HepG2 (cell line): ENCODE measurements around the gene FAM120C. TPM values are rescaled to one million over a fixed set of nuclear protein-coding genes. Genes with fewer than 3 reads are reported as not detected.

Source experiments
- ATF5 ChIP-seq: sonication (generic); formaldehyde crosslinking; IDR thresholded peaks from 2 replicates; pipeline ENCODE4 v1.4.0; 2020; ENCODE audit warnings: mild to moderate bottlenecking, low read depth, missing genetic modification reagents
- CSRNP2 ChIP-seq: sonication (generic); formaldehyde crosslinking; conservative IDR thresholded peaks from 2 replicates; pipeline ENCODE4 v1.8.0; 2022; ENCODE audit warnings: low read depth, missing genetic modification reagents
- E2F1 ChIP-seq: sonication (generic); formaldehyde crosslinking; IDR thresholded peaks from 2 replicates; pipeline ENCODE4 v1.5.0; 2020; ENCODE audit warnings: missing genetic modification reagents
- GATAD1 ChIP-seq: IDR thresholded peaks from 2 replicates; pipeline ENCODE4 v1.6.1; 2016; ENCODE audit warnings: missing genetic modification reagents, missing compliant biosample characterization
- GLI4 ChIP-seq: sonication (generic); formaldehyde crosslinking; IDR thresholded peaks from 2 replicates; pipeline ENCODE4 v1.5.1; 2020; ENCODE audit warnings: missing genetic modification reagents, mild to moderate bottlenecking, moderate library complexity, borderline replicate concordance
- HNRNPK ChIP-seq: fragments of 200-400 bp; formaldehyde crosslinking; IDR thresholded peaks from 2 replicates; pipeline ENCODE4 v1.6.1; 2018; ENCODE audit warnings: low read length, low read depth, moderate library complexity, mild to moderate bottlenecking; ENCODE audit not compliant: poor library complexity, severe bottlenecking
- KAT8 ChIP-seq: IDR thresholded peaks from 2 replicates; pipeline ENCODE4 v1.6.1; 2016; ENCODE audit warnings: missing genetic modification reagents, missing compliant biosample characterization
- MTF1 ChIP-seq: sonication (generic); formaldehyde crosslinking; IDR thresholded peaks from 2 replicates; pipeline ENCODE4 v1.5.0; 2020; ENCODE audit warnings: missing genetic modification reagents
- MXD3 ChIP-seq: IDR thresholded peaks from 2 replicates; pipeline ENCODE4 v1.6.1; 2016; ENCODE audit warnings: mild to moderate bottlenecking, missing biosample characterization, missing genetic modification reagents
- NCOA5 ChIP-seq: sonication (generic); formaldehyde crosslinking; IDR thresholded peaks from 2 replicates; pipeline ENCODE4 v1.4.0; 2020; ENCODE audit warnings: missing genetic modification reagents
- POLR2A ChIP-seq, 2 experiments: IDR thresholded peaks; 2 replicates each; pipeline ENCODE4 v1.6.1; 2011; ENCODE audit warnings: low read depth in 2 of 2, low read length in 2 of 2, mild to moderate bottlenecking in 1 of 2, moderate library complexity in 1 of 2; ENCODE audit not compliant: insufficient read depth in 1 of 2
- RAD51 ChIP-seq: fragments of 450-650 bp; IDR thresholded peaks from 2 replicates; pipeline ENCODE4 v1.6.1; 2016; ENCODE audit warnings: borderline replicate concordance
- SAFB2 ChIP-seq: sonication (generic); formaldehyde crosslinking; IDR thresholded peaks from 2 replicates; pipeline ENCODE4 v1.5.1; 2020; ENCODE audit warnings: missing genetic modification reagents, low read depth, mild to moderate bottlenecking, borderline replicate concordance
- SKI ChIP-seq: fragments of 450-650 bp; IDR thresholded peaks from one replicate; pipeline ENCODE4 v1.6.1; 2018; ENCODE audit warnings: mild to moderate bottlenecking; ENCODE audit not compliant: partially characterized antibody
- SUZ12 ChIP-seq: fragments of 150-350 bp; IDR thresholded peaks from 2 replicates; pipeline ENCODE4 v1.6.1; 2014; ENCODE audit warnings: low read depth, low read length
- ZBTB46 ChIP-seq: sonication (generic); formaldehyde crosslinking; IDR thresholded peaks from 2 replicates; pipeline ENCODE4 v1.4.0; 2020; ENCODE audit warnings: mild to moderate bottlenecking, missing genetic modification reagents, borderline replicate concordance
- ZFP62 ChIP-seq: sonication (generic); formaldehyde crosslinking; IDR thresholded peaks from 2 replicates; pipeline ENCODE4 v1.4.0; 2020; ENCODE audit warnings: missing genetic modification reagents
- ZFP91 ChIP-seq: sonication (generic); formaldehyde crosslinking; IDR thresholded peaks from 2 replicates; pipeline ENCODE4 v1.9.0; 2022; ENCODE audit warnings: missing genetic modification reagents, mild to moderate bottlenecking, borderline replicate concordance
- ZMYM2 ChIP-seq: sonication (generic); formaldehyde crosslinking; IDR thresholded peaks from 2 replicates; pipeline ENCODE4 v1.8.0; 2022; ENCODE audit warnings: mild to moderate bottlenecking, missing genetic modification reagents
- ZNF136 ChIP-seq: sonication (generic); formaldehyde crosslinking; IDR thresholded peaks from 2 replicates; pipeline ENCODE4 v1.8.1; 2022; ENCODE audit warnings: low read depth, mild to moderate bottlenecking, moderate library complexity, missing genetic modification reagents
- ZNF180 ChIP-seq: sonication (generic); formaldehyde crosslinking; IDR thresholded peaks from 2 replicates; pipeline ENCODE4 v1.4.0; 2020; ENCODE audit warnings: low read depth, missing genetic modification reagents, borderline replicate concordance
- ZNF235 ChIP-seq: sonication (generic); formaldehyde crosslinking; IDR thresholded peaks from 2 replicates; pipeline ENCODE4 v1.8.1; 2023; ENCODE audit warnings: mild to moderate bottlenecking, missing genetic modification reagents, borderline replicate concordance
- ZNF780A ChIP-seq: sonication (generic); formaldehyde crosslinking; IDR thresholded peaks from 2 replicates; pipeline ENCODE4 v1.8.0; 2022; ENCODE audit warnings: mild to moderate bottlenecking, missing genetic modification reagents, moderate library complexity
- polyA plus RNA-seq, 8 experiments: library from polyadenylated mRNA; depleted of rRNA in 3 of 8; stranded (reverse) in 7 of 8; unstranded in 1 of 8; fragments of >200 nt; fragmentation: Illumina TruSeq in 4 of 8; extraction: Trizol in 4 of 8; gene quantifications; 2 replicates each; pipeline versions ENCODE4 v1.2.1 to v1.2.3, GENCODE V29; 2011 to 2016; ENCODE audit warnings: low read depth in 4 of 8, missing spikeins in 1 of 8, mixed read lengths in 1 of 8; ENCODE audit not compliant: insufficient read depth in 1 of 8
- total RNA-seq, 5 experiments: library from RNA; depleted of rRNA; stranded (reverse); fragments of >200 nt; fragmentation: Illumina TruSeq; extraction: Trizol; gene quantifications; 2 replicates each; pipeline ENCODE4 v1.2.3, GENCODE V29; 2016; ENCODE audit warnings: low read depth in 1 of 5

The FAM120C gene
- total and polyA plus RNA-seq, 2 of the 13 experiments (the other 11 are each of a cell fraction or from before 2014, with no cell fraction given), result 4.6 to 7.4 TPM

GRCh38 chrX:54044126-54044876 is 138.8 kb downstream of the FAM120C start, which contains the start of gene PHF8 (continued):
- no peak for TF ChIP-seq CSRNP2 (CRISPR knock-in tag)
- TF ChIP-seq ZNF180 (CRISPR knock-in tag), result no peak
- no peak for TF ChIP-seq ZNF136
- no peak for TF ChIP-seq SUZ12
- no peak for TF ChIP-seq ZNF780A (CRISPR knock-in tag)
- TF ChIP-seq SAFB2, result no peak
- no peak for TF ChIP-seq ZBTB46 (CRISPR knock-in tag)
- TF ChIP-seq ZFP62 (CRISPR knock-in tag), result no peak
- no peak for TF ChIP-seq ZMYM2 (CRISPR knock-in tag)
- TF ChIP-seq SKI, result peak; percentile 66
- TF ChIP-seq GLI4 (CRISPR knock-in tag), result no peak
- TF ChIP-seq MXD3 (CRISPR knock-in tag), result no peak; the same call in 1 of the 2 replicates
- no peak for TF ChIP-seq NCOA5 (CRISPR knock-in tag)
- peak; percentile 73; the same call in 1 of the 2 replicates for TF ChIP-seq ZFP91 (CRISPR knock-in tag)
- TF ChIP-seq ZNF235, result no peak
- 0 out of 2 replicates have a peak, but pooled peaks have one; percentile 40 for TF ChIP-seq MTF1 (CRISPR knock-in tag)
- no peak for TF ChIP-seq GATAD1 (CRISPR knock-in tag)
- TF ChIP-seq RAD51, result no peak
- peak; percentile 45 to 56; a peak in 3 of 4 replicates for TF ChIP-seq POLR2A (IDR thresholded peaks at IDR 0.05; ENCODE audit: insufficient read depth in 1 of 2, low read depth in 2 of 2, low read length in 2 of 2)
- TF ChIP-seq HNRNPK, result no peak
- 0 out of 2 replicates have a peak, but pooled peaks have one; percentile 17 for TF ChIP-seq E2F1 (CRISPR knock-in tag)
- TF ChIP-seq KAT8, result peak; percentile 54
- no peak for TF ChIP-seq ATF5 (CRISPR knock-in tag)
